GM18517 (cell line): ENCODE measurements around the gene SVBP.
A peak's percentile ranks its signal among the peaks of the same experiment; 100 is the strongest.
"Not testable (repeated sequence)": the region's sequence is repeated elsewhere in the genome, so short reads cannot be mapped to it uniquely, and the experiment has no call there.

Experiments
- ATAC-seq: cut with Tn5 transposase; IDR thresholded peaks from one replicate; pipeline ENCODE4 v1.9.1; 2021; ENCODE audit warnings: mild to moderate bottlenecking, moderate library complexity; ENCODE audit not compliant: unreplicated experiment

SVBP gene, protein sequence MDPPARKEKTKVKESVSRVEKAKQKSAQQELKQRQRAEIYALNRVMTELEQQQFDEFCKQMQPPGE

DNA sequence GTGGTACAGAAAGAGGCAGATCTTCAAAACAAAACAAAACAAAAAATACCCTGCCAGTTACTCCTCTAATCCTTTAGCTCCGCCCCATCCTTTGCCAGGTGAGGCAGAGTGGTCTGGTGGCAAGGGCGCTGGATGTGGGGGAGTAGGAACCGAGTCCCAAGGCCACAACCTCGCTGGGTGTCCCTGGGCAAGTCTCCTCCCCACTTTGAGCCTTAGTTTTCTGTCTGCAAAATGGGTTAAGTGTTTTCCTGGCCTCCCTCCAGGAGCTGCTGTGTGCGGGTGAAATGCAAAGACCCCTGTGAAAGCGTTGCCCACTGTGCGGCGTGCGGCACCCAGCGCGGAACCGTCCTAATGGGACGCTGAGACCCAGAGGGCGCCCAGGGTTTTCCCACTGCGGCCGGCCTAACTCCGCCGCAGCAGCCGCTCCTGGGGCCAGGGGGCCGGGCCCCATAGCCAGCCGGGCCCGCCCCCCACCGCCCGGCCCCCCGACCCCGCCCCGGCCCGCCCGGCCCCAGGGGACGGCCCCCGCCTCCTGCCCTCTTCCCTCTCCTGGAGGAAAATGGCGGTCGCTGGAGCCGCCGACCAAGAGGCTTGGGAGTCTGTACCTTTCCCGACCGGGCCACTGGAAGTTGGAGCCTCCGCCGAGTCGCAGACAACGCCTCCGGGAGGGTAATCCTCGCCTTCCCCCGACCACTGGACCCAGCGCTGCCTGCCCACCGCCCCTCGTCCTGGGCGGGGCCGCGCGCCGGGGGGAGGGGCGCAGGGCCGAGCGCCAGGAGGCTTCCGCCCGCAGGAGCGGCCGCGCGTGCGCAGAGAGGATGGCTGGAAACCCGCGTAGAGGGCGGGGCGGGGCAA, at the start of gene SVBP, which contains the start of gene ERMAP:
SVBP (minus strand) TSS at position 813 of the 855 bp plus-strand sequence. CDS start 853 bp downstream, outside the sequence.
ERMAP (plus strand) TSS at position 538 of the 855 bp plus-strand sequence. CDS start 13,327 bp downstream, outside the sequence.
- peak; percentile 70 for ATAC-seq

DNA sequence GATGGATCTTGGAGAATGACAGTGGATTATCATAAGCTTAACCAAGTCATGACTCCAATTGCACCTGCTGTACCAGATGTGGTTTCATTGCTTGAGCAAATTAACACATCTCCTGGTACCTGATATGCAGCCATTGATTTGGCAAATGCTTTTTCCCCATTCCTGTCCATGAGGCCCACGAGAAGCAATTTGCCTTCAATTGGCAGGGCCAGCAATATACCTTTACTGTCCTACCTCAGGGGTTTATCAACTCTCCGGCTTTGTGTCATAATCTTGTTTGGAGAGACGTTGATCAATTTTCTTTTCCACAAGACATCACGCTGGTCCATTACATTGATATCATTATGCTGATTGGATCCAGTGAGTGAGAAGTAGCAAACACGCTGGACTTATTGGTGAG, 49.4 kb upstream of the SVBP start:
- no peak for ATAC-seq

DNA sequence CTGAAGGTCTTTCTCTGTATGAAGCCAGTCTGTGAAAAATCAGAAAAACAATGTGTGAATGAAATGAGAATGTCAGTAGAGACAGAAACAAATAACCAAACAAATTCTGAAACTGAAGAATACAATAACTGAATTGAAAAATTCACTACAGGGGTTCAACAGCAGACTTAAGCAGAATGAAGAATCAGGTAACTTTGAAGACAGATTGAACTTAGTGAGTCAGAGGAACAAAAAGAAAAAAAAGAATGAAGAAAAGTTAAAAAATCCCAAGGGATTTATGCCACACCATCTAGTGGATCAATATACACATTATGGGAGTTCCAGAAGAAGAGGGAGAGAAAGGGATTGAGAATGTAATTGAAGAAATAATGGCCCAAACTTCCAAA, 43.8 kb upstream of the SVBP start:
- no peak for ATAC-seq

DNA sequence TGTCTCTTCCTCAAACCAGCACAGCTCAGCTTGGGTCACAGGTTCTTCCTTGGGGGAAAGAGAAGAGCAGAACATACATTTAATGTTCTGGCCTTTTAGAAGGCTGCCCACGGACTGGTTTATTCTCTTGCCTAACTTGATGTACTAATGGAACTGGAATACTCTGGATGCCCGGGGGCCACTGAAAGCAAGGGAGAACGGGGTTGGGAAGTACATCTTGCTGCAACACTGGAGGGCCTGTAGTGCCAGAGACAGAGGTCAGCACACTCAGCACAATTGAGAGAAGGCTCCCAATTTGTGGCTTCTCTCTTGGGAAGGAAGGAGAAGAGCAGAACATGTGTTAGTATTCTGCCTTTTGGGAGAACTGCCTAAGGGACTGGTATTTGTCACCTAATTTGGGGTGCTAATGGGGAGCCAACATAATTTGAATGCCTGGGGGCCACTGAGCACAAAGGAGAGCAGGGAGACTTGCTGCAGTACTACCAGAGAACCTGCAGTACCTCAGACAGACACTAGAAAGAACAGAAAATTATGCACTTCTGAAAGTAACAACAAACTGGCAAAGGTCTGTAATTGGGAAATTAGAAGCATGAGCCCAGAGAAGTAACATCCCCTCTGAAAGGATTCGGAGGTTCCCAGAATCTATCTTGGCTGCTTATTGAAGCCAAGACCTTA, 43.3 kb upstream of the SVBP start:
- ATAC-seq: no peak

DNA sequence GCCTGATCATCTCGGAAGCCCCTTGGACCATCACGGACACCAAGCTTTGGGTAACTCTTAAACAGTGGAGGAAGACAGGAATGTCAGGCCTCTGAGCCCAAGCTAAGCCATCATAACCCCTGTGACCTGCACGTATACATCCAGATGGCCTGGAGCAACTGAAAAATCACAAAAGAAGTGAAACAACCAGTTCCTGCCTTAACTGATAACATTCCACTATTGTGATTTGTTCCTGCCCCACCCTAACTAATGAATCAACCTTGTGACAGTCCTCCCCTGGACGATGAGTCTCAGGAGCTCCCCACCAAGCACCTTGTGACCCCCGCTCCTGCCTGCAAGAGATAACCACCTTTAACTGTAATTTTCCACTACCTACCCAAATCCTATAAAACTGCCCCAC, 42.2 kb upstream of the SVBP start:
- ATAC-seq: not testable (repeated sequence)

DNA sequence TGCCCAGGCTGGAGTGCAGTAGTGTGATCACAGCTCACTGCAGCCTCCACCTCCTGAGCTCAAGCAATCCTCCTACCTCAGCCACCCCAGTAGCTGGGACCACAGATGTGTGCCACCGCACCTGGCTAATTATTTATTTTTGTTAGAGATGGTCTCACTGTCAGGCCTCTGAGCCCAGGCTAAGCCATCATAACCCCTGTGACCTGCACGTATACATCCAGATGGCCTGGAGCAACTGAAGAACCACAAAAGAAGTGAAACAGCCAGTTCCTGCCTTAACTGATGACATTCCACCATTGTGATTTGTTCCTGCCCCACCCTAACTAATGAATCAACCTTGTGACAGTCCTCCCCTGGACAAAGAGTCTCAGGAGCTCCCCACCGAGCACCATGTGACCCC, 39.4 kb upstream of the SVBP start:
- not testable (repeated sequence) for ATAC-seq

DNA sequence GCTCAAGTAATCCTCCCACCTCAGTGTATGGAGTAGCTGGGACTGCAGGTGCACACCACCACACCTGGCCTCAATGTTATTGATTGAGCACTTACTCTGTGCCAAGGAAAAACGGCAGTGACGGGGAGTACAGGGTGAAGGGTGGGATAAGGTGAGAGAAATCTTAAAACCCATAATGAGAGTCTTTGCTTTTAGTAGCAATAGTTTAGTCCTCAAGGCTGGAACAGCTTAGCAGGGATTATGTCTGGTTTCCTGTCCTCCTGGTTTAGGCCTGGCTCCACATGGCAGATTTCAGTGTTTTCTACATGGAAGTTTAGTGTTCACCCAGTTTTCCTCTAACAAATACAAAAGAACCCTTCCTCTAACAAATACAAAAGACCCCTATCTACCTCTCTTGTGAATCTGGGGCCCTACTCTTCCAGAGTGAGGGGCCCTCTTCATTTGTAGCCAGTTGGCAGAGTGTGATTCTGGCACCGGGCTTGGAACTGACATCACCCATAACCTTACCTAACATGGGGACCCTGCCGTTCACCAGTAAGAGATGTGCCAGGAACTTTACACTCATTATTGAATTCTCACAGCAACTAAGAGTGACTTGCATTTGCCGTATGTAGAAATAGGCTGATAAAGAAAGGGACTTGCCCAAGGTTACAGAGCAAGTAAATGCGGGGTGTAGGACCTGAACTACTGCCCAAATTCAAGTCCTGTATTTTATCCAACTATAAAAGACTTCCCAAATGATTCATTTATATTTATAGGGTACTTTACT, 36.1 kb upstream of the SVBP start:
- ATAC-seq: no peak

DNA sequence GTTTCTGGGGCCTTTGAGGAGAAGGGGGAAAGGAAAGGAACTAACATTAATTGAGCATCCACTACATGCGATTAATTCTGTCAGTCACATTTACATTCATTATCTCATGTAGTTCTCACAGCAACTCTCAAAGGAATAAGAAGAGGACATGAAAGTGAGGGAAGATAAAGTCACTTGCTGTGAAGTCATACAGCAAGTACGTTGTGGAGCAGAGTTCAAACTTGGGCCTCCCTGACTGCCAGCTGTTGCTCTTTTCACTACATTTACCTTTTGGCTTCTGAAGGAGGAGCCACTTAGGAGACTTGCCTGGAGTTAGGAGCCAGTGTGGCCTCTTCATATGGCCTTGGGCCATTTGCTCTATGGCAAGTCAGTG, 35.4 kb upstream of the SVBP start:
- ATAC-seq: no peak

DNA sequence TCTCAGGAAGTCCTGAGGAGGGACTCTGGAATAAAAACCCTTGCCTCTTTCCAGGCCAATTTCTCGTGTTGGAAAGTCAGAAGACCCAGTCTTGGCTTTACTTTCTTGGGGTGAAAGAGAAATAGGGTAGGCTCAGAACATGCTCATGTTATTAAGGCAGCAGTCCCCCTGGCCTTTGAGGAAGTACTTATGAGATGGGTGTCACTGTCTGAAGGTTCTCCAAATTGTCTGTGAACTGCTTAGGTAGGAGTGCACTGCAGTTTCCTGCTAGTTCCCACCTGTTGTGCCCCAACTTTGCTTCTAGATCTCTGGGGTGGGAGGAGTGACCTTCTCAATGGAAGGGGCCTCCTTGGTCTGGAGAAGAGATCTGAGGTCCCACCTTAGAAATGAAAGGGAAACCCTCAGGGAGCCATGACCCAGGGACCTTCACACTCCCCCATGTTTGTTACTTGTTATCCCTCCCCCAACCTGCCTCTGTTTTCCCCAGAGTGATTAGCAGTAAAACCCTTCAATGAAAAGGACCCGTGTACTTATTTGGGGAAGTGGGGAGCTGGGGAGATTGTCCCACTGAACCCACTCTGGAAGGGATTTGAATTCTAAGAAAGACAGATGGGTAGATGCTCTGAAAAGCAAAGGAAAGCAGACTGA, 34.9 kb upstream of the SVBP start:
- ATAC-seq: no peak

DNA sequence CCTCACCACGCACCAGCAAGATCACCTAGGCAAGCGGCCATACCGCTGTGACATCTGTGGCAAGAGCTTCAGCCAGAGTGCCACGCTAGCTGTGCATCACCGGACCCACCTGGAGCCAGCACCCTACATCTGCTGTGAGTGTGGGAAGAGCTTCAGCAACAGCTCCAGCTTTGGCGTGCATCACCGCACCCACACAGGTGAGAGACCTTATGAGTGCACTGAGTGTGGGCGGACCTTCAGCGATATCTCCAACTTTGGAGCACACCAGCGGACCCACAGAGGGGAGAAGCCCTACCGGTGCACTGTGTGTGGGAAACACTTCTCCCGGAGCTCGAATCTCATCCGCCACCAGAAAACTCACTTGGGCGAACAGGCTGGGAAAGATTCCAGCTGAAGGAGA, 34.2 kb upstream of the SVBP start:
- ATAC-seq: no peak

DNA sequence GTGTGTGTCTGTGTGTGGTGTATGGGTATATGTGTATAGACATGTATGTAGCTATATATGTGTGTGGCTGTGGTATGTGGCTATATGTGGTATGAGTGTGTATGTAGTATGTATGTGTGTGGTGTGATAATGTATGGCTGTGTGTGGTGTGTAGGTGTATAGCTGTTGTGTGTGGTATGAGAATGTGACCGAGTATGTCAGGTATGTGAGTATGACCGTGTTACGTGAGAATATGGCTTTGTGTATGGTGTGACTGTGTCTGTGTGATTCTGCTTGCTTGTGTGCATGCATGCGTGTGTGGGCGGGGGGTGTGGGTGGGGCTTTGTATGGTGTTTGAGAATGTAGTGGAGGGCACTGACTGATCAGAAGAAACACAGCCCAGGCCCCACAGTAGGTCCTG, 32.7 kb upstream of the SVBP start:
- ATAC-seq: no peak

DNA sequence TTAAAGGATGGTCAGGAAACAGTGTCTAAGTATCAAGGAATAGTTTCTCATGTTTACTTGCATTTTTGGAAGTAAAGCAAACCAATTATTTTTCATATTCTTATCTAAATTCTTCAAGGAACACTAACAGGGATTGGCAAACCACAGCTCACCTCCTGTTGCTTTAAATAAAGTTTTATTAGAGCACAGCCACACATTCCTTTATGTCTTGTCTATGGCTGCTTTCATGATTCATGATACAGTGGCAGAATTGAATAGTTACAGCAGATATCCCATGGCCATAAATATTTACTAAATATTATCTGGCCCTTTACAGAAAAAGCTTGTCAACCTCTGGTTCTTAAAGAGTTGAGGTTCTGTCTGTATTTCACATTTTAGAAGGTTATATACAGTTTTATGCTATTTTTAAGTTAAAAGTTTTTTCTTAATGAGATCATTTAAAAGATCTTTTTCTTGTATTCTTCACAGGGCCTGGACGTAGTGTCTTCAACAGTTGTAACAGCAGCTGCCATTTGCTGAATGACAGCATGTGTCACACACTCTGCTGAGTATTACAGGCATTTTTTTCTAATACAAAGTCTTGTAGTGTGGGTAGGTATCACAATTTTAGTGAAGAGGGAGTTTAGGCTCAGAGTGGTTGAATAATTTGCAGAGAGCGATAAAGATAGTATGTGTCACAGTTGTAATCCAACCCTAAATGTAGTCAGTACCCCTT, 31.8 kb upstream of the SVBP start:
- no peak for ATAC-seq

DNA sequence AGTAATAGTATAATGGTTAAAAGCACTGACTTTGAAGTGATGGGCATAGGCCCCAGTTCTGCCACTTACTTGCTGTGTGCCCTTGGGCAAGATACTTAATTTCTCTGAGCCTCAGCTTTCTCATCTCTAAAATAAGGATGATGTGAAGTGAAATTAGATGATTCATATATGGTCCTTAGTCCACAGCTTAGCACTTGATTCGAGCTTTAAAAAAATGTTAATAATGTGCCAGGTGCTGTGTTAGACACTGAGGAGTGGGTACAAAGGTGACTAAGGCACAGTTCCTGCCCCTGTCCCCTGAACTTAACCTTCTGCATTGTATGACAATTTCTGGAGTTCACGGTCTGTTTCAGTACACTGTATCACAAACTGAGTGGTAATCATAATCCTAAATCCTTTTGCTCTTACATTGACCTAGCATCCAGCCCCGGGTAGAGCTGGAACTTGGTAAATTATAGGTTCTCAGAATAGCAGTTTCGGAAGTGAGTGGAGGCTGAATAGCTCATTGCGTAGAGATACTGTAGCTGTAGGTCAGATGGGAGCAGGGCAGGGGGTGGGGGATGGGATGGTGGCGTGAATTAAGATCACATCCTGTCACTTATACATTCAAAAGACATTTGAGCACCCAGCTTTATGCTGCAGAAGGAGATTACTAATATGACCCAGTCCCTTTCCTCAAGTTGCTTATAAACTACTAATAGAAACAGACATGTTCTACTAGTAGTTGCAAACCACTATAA, 30.7 kb upstream of the SVBP start:
- ATAC-seq: no peak

DNA sequence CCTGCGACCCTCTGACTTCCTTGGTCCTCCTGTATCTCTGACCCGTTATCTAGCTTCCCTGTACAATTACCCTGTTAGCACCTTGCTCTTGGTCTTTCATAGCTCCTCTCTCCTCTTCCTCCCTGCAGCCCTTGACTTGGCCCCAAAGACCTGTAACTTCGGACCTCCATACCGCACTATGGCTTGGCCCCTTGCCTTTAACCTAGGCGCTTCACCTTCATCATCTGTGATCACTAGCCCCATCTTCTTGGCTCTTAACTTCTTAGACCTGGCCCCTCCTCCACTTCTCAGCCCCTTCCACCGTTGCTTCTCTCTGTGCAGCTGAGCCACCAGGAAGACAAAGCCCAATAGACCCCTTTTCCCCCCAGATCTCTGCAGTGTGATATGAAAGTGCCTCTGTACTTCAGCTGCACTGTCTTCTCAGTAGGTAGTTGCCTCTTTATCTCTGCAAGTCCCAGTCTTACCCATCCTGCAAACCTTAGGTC, 30.0 kb upstream of the SVBP start:
- no peak for ATAC-seq

DNA sequence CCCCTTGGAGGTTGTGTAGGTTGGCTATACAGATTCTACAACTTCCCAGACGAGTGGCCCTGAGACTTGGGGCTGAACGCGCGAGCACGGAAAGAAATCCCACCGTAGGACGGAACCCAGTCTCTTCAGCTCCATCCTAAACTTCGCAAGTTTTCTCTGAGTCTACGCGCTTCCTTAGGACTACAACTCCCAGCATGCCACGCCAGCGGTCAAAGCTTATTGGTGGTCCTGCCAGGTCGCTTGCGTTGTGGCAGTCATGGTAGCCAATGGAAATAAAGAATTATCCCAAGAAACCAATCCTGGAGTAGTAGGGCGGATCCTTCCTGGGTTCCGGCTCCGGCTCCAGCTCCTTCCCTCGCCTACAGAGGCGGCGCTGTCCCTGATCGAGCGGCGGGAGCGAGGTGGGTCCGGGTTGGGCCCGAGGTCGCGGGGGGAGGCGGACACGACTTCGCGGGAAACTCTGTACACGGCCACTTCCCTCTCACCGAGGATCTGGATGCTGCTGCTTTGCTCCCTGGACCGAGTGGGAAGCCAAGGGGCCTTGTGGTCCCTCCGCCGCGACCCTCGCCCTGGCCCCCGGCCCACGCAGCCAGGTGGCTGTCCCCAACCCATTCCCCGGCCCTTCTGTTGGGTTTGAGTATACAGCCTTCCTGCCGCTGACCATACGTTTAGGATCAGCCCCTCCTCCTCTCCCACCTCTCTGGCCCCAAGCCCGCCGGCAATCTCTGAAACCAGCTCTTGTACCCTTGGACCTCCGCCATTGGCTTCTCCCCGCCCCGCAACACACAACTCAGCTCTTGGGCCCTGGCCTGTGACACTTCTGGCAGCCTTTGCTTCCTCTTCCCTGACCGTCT, 29.3 kb upstream of the SVBP start, which contains the start of gene ZNF691:
ZNF691 (plus strand) TSS at position 357 of the 854 bp plus-strand sequence. CDS start 3,046 bp downstream, outside the sequence.
- peak; percentile 94 for ATAC-seq

DNA sequence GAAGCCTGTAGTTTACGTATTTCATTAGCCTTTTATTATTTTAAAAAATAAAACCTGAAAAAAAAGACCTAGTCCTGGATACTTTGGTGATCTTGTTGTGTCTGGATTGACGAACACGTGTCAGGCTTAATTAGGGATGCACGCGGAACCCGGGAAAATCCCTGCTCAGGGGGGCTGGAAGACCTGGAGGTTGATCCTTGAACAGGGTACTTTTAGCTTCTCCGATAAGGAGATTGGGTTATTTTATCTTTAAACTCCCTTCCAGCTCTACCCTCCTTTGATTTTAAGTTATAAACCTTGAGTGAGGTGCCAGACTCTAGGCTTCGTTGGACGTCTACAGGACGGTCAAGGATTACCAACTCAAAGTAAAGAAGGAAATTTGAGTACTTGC, 28.7 kb upstream of the SVBP start:
- peak; percentile 2 for ATAC-seq

DNA sequence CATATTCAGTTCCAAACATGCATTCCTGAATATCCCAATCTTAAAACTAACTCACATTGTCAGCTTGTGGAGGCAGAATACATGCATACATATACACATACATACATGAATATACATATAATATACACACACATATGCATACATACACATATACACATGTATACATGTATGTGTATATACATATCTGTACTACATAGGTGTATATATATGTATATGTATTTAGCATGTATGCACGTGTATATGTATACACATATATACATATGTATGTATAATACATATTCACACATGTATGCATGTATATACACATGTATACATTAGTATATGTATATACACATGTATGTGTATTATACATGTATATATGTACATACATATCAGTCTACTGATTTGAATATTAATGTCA, 28.0 kb upstream of the SVBP start:
- no peak for ATAC-seq

DNA sequence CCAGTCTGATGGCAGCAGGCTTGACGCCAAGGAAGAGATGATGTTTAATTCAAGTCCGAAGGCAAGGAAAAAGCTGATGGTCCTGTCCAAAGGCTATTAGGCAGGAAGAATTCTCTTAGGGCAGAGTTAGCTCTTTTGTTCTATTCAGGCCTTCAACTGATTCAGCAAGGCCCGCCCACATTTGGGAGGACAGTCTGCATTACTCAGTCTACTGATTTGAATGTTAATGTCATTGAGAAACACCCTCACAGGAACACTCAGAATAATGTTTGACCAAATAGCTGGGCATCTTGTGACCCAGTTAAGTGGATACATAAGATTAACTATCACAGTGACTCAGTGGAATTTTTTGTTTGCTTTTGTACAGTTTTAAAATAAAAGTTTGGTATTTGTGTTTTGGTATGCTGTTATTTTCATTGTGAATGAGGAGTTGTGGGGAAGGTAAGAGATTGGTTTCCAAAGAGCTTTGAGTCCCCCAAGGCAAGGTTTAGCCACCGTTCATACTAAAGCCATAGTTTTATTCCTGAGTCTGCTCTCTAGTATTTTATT, 27.5 kb upstream of the SVBP start:
- no peak for ATAC-seq
